PC-9 (cell line): ENCODE measurements around the gene GSTA3. TPM values are rescaled to one million over a fixed set of nuclear protein-coding genes. Genes with fewer than 3 reads are reported as not detected.
"Not testable (repeated sequence)": the region's sequence is repeated elsewhere in the genome, so short reads cannot be mapped to it uniquely, and the experiment has no call there.

Experiments
- BruUV-seq: library from RNA; stranded (reverse); fragments of 400-500 nt; replicated peaks from 2 replicates; lab custom pipeline; 2021; lab: Mats Ljungman, UMichigan
- CTCF ChIA-PET: fragments of 300-600 bp; sonication (Branson Sonifier 250); formaldehyde crosslinking; loops from one replicate; lab custom pipeline; 2022; ENCODE audit warnings: antibody characterized with exemption; lab: Charles Lee
- POLR2A ChIA-PET: fragments of 300-600 bp; sonication (Branson Sonifier 250); formaldehyde crosslinking; loops from one replicate; lab custom pipeline; 2022; ENCODE audit warnings: antibody characterized with exemption; ENCODE audit not compliant: unreplicated experiment; lab: Charles Lee
- DNase-seq, 2 experiments: peaks; one replicate each; pipeline versions ENCODE4 v3.0.0 to v3.0.0-alpha.2; 2015 to 2022; ENCODE audit warnings: mixed read lengths in 1 of 2
- H2AFZ ChIP-seq: fragments of 200-600 bp; sonication (generic); 2 replicates; pipeline ENCODE4 v1.8.1; 2017; ENCODE audit warnings: antibody characterized with exemption
- H3F3A ChIP-seq: fragments of 200-600 bp; sonication (generic); 2 replicates; pipeline ENCODE4 v1.8.1; 2017; ENCODE audit warnings: antibody characterized with exemption, mild to moderate bottlenecking, low read depth; ENCODE audit not compliant: insufficient read depth
- H3K27ac ChIP-seq: fragments of 200-600 bp; sonication (generic); 2 replicates; pipeline ENCODE4 v1.6.1; 2016; ENCODE audit warnings: mixed run types
- H3K27me3 ChIP-seq: fragments of 200-600 bp; sonication (generic); 2 replicates; pipeline ENCODE4 v1.6.1; 2016; ENCODE audit warnings: low read depth, mixed run types; ENCODE audit not compliant: insufficient read depth
- H3K36me3 ChIP-seq: fragments of 200-600 bp; sonication (generic); 2 replicates; pipeline ENCODE4 v1.6.1; 2016; ENCODE audit warnings: low read depth, mixed run types
- H3K4me1 ChIP-seq: fragments of 200-600 bp; sonication (generic); replicated peaks from 2 replicates; pipeline ENCODE4 v1.6.1; 2016; ENCODE audit warnings: mixed run types; ENCODE audit not compliant: insufficient read depth
- H3K4me2 ChIP-seq: fragments of 200-600 bp; sonication (generic); 2 replicates; pipeline ENCODE4 v1.6.1; 2017; ENCODE audit warnings: mixed run types
- H3K4me3 ChIP-seq: fragments of 200-600 bp; sonication (generic); 2 replicates; pipeline ENCODE4 v1.6.1; 2016; ENCODE audit warnings: mixed run types
- H3K79me2 ChIP-seq: fragments of 200-600 bp; sonication (generic); 2 replicates; pipeline ENCODE4 v1.6.1; 2017; ENCODE audit warnings: low read depth, mixed run types
- H3K9me2 ChIP-seq: fragments of 200-600 bp; sonication (generic); 2 replicates; pipeline ENCODE4 v1.8.1; 2017; ENCODE audit warnings: mild to moderate bottlenecking; ENCODE audit not compliant: insufficient read depth
- H3K9me3 ChIP-seq: fragments of 200-600 bp; sonication (generic); 2 replicates; pipeline ENCODE4 v1.8.1; 2016; ENCODE audit warnings: low read depth; ENCODE audit not compliant: insufficient read depth
- H4K20me1 ChIP-seq: fragments of 200-600 bp; sonication (generic); 2 replicates; pipeline ENCODE4 v1.8.1; 2017; ENCODE audit not compliant: insufficient read depth
- EZH2 ChIP-seq: fragments of 200-600 bp; sonication (generic); IDR thresholded peaks from 2 replicates; pipeline ENCODE4 v1.8.0; 2017; ENCODE audit warnings: antibody characterized with exemption, low read depth
- intact Hi-C: fragments of 100-400 bp; cut with micrococcal nuclease; formaldehyde crosslinking; loops from one replicate; pipeline ENCODE4 v1.10.0; 2022; ENCODE audit not compliant: unreplicated experiment
- total RNA-seq: library from RNA; stranded (reverse); gene quantifications from 2 replicates; pipeline ENCODE4 v1.2.3, GENCODE V29; 2021
- TF ChIP-seq, protein P1 (sequence below): fragments of 200-600 bp; sonication (generic); conservative IDR thresholded peaks from 2 replicates; pipeline ENCODE4 v1.6.1; 2017; ENCODE audit warnings: mixed run types, antibody characterized with exemption, mild to moderate bottlenecking, moderate library complexity

The GSTA3 gene
- total RNA-seq, 1 experiment from 2014 or later: not detected

DNA sequence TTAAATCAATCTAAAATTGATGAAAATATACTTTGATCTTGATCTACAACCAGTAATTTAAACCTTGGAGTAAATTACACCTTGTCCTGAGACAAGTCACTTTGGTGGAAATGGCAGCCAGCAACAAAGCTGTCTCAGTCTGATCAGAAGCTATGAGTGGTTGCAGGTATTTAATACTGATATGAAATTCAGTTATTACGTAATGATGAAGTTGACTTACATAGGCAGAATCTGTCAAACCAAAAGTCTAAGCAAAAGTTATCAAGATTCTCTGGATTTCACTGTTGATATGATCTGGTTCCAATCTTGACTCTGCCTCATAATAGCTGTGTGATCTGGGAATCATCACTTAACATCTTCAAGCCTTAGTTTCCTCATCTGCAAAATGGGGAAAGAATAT is 41.3 kb downstream of the GSTA3 start:
- BruUV-seq: no TSS peak
- H3K36me3 ChIP-seq: no peaks in the 10 kb centered on the region
- POLR2A ChIA-PET: no interaction called here
- TF ChIP-seq, protein P1, sequence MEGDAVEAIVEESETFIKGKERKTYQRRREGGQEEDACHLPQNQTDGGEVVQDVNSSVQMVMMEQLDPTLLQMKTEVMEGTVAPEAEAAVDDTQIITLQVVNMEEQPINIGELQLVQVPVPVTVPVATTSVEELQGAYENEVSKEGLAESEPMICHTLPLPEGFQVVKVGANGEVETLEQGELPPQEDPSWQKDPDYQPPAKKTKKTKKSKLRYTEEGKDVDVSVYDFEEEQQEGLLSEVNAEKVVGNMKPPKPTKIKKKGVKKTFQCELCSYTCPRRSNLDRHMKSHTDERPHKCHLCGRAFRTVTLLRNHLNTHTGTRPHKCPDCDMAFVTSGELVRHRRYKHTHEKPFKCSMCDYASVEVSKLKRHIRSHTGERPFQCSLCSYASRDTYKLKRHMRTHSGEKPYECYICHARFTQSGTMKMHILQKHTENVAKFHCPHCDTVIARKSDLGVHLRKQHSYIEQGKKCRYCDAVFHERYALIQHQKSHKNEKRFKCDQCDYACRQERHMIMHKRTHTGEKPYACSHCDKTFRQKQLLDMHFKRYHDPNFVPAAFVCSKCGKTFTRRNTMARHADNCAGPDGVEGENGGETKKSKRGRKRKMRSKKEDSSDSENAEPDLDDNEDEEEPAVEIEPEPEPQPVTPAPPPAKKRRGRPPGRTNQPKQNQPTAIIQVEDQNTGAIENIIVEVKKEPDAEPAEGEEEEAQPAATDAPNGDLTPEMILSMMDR: no peak
- TF ChIP-seq EZH2: no peak
- H3K27me3 ChIP-seq: no peaks in the 10 kb centered on the region; the same call in 1 of the 2 replicates
- H3K4me2 ChIP-seq: no peak overlapping the region
- no peaks in the 10 kb centered on the region for H3F3A ChIP-seq
- no peak for DNase-seq
- no peak overlapping the region for H3K27ac ChIP-seq
- H2AFZ ChIP-seq: no peak overlapping the region
- CTCF ChIA-PET: no interaction called here
- H3K9me2 ChIP-seq: no peaks in the 10 kb centered on the region
- H4K20me1 ChIP-seq: no peaks in the 10 kb centered on the region
- intact Hi-C loops: no loop called here
- H3K4me3 ChIP-seq: no peak overlapping the region
- H3K9me3 ChIP-seq: no peaks in the 10 kb centered on the region
- H3K4me1 ChIP-seq: no peaks in the 10 kb centered on the region
- no peaks in the 10 kb centered on the region for H3K79me2 ChIP-seq

DNA sequence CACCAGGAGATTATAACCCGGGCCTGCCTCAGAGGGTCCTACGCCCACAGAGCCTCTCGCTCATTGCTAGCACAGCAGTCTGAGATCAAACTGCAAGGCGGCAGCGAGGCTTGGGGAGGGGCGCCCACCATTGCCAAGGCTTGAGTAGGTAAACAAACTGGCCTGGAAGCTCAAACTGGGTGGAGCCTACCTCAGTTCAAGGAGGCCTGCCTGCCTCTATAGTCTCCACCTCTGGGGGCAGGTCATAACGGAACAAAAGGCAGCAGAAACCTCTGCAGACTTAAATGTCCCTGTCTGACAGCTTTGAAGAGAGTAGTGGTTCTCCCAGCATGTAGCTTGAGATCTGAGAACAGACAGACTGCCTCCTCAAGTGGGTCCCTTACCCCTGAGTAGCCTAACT is 48.3 kb downstream of the GSTA3 start:
- H3K79me2 ChIP-seq, H3F3A ChIP-seq, H3K4me1 ChIP-seq, H3K27ac ChIP-seq, CTCF ChIA-PET, H3K4me2 ChIP-seq, DNase-seq, H3K27me3 ChIP-seq, H3K36me3 ChIP-seq, intact Hi-C loops, BruUV-seq, H3K9me3 ChIP-seq, H3K4me3 ChIP-seq, H4K20me1 ChIP-seq, H3K9me2 ChIP-seq, H2AFZ ChIP-seq: not testable (repeated sequence)
- POLR2A ChIA-PET: interaction anchor here (0.6 kb wide), 1 partner anchor 822 kb away, joined by 4 read pairs; no protein-coding TSS in a partner anchor

DNA sequence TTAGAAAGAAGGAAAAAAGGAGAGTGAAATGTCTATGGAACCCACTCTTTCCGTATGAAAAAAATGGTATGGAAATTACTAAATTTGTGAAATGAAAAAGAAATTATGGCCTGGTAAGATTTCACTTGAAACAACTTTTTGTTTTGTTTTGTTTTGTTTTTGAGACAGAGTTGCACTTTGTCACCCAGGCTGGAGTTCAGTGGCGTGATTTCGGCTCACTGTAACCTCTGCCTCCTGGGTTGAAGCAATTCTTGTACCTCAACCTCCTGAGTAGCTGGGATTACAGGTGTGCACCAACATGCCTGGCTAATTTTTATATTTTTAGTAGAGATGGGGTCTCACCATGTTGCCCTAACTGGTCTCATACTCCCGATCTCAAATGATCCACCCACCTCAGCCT is 51.1 kb downstream of the GSTA3 start:
- Histone ChIP-seq H3K4me1 (no peaks in the 10 kb centered on the region; the same call in 1 of the 2 replicates), H3K9me2 (no peaks in the 10 kb centered on the region), H4K20me1 (no peaks in the 10 kb centered on the region), H3K27me3 (no peaks in the 10 kb centered on the region), H3K36me3 (no peaks in the 10 kb centered on the region), H3K4me2 (no peak overlapping the region), H3K27ac (no peak overlapping the region), H3K9me3 (no peaks in the 10 kb centered on the region), H3F3A (no peaks in the 10 kb centered on the region), H3K79me2 (no peaks in the 10 kb centered on the region), H3K4me3 (no peak overlapping the region), H2AFZ (no peak overlapping the region)
- TF ChIP-seq EZH2: no peak
- TF ChIP-seq, protein P1: no peak
- ChIA-PET CTCF (no interaction called here), POLR2A (no interaction called here)
- BruUV-seq: no TSS peak
- DNase-seq: no peak
- intact Hi-C loops: no loop called here

DNA sequence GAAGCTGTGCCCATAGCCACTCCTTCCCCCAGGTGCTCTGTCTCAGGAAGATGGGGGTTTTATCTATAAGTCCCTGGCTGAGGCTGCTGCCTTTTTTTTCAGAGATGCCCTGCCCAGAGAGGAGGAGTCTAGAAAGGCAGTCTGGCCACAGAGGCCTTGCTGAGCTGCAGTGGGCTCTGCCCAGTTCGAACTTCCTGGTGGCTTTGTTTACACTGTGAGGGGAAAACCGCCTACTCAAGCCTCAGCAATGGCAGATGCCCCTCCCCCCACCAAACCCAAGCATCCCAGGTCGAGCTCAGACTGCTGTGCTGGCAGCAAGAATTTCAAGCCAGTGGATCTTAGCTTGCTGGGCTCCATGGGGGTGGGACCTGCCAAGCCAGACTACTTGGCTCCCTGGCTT is 53.4 kb downstream of the GSTA3 start:
- CTCF ChIA-PET: interaction anchor here (0.7 kb wide), 1 partner anchor 112 kb away, joined by 6 read pairs; no protein-coding TSS in a partner anchor
- H3K4me2 ChIP-seq: peak overlapping the region; percentile 29; the same call in 1 of the 2 replicates
- POLR2A ChIA-PET: interaction anchor here (0.5 kb wide), 1 partner anchor 565 kb away, joined by 4 read pairs; no protein-coding TSS in a partner anchor
- H3K27me3 ChIP-seq, H3K4me3 ChIP-seq, BruUV-seq, H3K4me1 ChIP-seq, H3K36me3 ChIP-seq, H3K79me2 ChIP-seq, intact Hi-C loops, H4K20me1 ChIP-seq, H3F3A ChIP-seq, H3K9me2 ChIP-seq, H3K27ac ChIP-seq, H3K9me3 ChIP-seq: not testable (repeated sequence)
- peak; percentile 64 to 80 for DNase-seq
- 0 out of 2 replicates have a peak overlapping the region, but pooled peaks have one; percentile 7 for H2AFZ ChIP-seq
